SK-N-MC (cell line): ENCODE data around the gene CLTCL1.

Experiments
- EZH2 ChIP-seq: fragments of 200-600 bp; sonication (generic); IDR thresholded peaks from one replicate; pipeline ENCODE4 v1.6.1; 2017; ENCODE audit warnings: antibody characterized with exemption
- FOXP2 ChIP-seq: optimal IDR thresholded peaks from 2 replicates; pipeline ENCODE3; 2011; ENCODE audit warnings: mild to moderate bottlenecking, moderate library complexity; ENCODE audit not compliant: insufficient read depth; ENCODE audit errors: extremely low read length, control extremely low read depth
- POLR2AphosphoS5 ChIP-seq: IDR thresholded peaks from 2 replicates; pipeline ENCODE4 v1.6.1; 2012; ENCODE audit warnings: mild to moderate bottlenecking, low read depth, low read length, borderline replicate concordance

- TF ChIP-seq EZH2 (no peak), POLR2AphosphoS5 (no peak), FOXP2 (no peak)
Measured at GRCh38 chr22:19181786-19182471, 109.6 kb downstream of the CLTCL1 start.
